Liver (tissue), 9 donors: ENCODE measurements around the gene YIPF3. TPM values are rescaled to one million over a fixed set of nuclear protein-coding genes. Genes with fewer than 3 reads are reported as not detected.

Source experiments
- DNase-seq: peaks from one replicate; pipeline ENCODE4 v3.0.0-alpha.2; 2017; ENCODE audit warnings: low spot score
- H3K27ac ChIP-seq, 2 donors: one replicate each; pipeline ENCODE4 v1.7.0; 2013; ENCODE audit warnings: inconsistent platforms in 2 of 2, low read length in 2 of 2, control low read depth in 1 of 2, low read depth in 1 of 2, mild to moderate bottlenecking in 1 of 2
- H3K27me3 ChIP-seq, 4 donors: one replicate each; pipeline versions ENCODE4 v1.6.1 to v1.7.0; 2013; ENCODE audit warnings: low read length in 3 of 4, inconsistent platforms in 1 of 4, mild to moderate bottlenecking in 1 of 4, moderate library complexity in 1 of 4; ENCODE audit not compliant: control insufficient read depth in 4 of 4, insufficient read depth in 4 of 4
- H3K36me3 ChIP-seq, 4 donors: one replicate each; pipeline versions ENCODE4 v1.6.1 to v1.7.0; 2013; ENCODE audit warnings: low read length in 3 of 4, mild to moderate bottlenecking in 3 of 4, low read depth in 1 of 4, moderate library complexity in 1 of 4; ENCODE audit not compliant: control insufficient read depth in 4 of 4, insufficient read depth in 3 of 4
- H3K4me1 ChIP-seq, 4 donors: one replicate each; pipeline versions ENCODE4 v1.6.1 to v1.7.0; 2013; ENCODE audit warnings: low read length in 3 of 4, mild to moderate bottlenecking in 3 of 4, moderate library complexity in 1 of 4; ENCODE audit not compliant: control insufficient read depth in 4 of 4, insufficient read depth in 4 of 4
- H3K4me3 ChIP-seq, 3 donors: one replicate each; pipeline versions ENCODE4 v1.6.1 to v1.7.0; 2013; ENCODE audit warnings: low read length in 3 of 3, control low read depth in 1 of 3, low read depth in 1 of 3, mild to moderate bottlenecking in 1 of 3
- H3K9ac ChIP-seq, 2 donors: one replicate each; pipeline ENCODE4 v1.7.0; 2013; ENCODE audit warnings: low read length in 2 of 2, mild to moderate bottlenecking in 2 of 2, moderate library complexity in 2 of 2, control low read depth in 1 of 2, low read depth in 1 of 2
- H3K9me3 ChIP-seq, 4 donors: one replicate each; pipeline versions ENCODE4 v1.6.1 to v1.7.0; 2013; ENCODE audit warnings: low read length in 3 of 4; ENCODE audit not compliant: control insufficient read depth in 4 of 4
- EGR1 ChIP-seq, 2 donors: IDR thresholded peaks; 2 replicates each; pipeline ENCODE4 v1.6.1; 2016 to 2018; ENCODE audit warnings: antibody characterized with exemption in 2 of 2, low read depth in 2 of 2
- FOXA1 ChIP-seq: IDR thresholded peaks from 2 replicates; pipeline ENCODE4 v1.6.1; 2016; ENCODE audit warnings: antibody characterized with exemption
- FOXA2 ChIP-seq: IDR thresholded peaks from 2 replicates; pipeline ENCODE4 v1.6.1; 2016; ENCODE audit warnings: antibody characterized with exemption
- GABPA ChIP-seq, 2 donors: IDR thresholded peaks in 1 of 2; conservative IDR thresholded peaks in 1 of 2; 2 replicates each; pipeline ENCODE4 v1.6.1; 2016; ENCODE audit warnings: antibody characterized with exemption in 2 of 2, mild to moderate bottlenecking in 1 of 2, moderate library complexity in 1 of 2
- HNF4A ChIP-seq, 2 donors: conservative IDR thresholded peaks; 2 replicates each; pipeline ENCODE4 v1.6.1; 2016; ENCODE audit warnings: antibody characterized with exemption in 2 of 2, mild to moderate bottlenecking in 2 of 2
- HNF4G ChIP-seq: IDR thresholded peaks from 2 replicates; pipeline ENCODE4 v1.6.1; 2016; ENCODE audit warnings: antibody characterized with exemption
- JUND ChIP-seq, 2 donors: IDR thresholded peaks; 2 replicates each; pipeline ENCODE4 v1.6.1; 2016; ENCODE audit warnings: antibody characterized with exemption in 2 of 2
- MAX ChIP-seq: IDR thresholded peaks from 2 replicates; pipeline ENCODE4 v1.6.1; 2016; ENCODE audit warnings: antibody characterized with exemption
- NR2F2 ChIP-seq: IDR thresholded peaks from 2 replicates; pipeline ENCODE4 v1.6.1; 2016; ENCODE audit warnings: antibody characterized with exemption
- RAD21 ChIP-seq, 2 donors: IDR thresholded peaks; 2 replicates each; pipeline ENCODE4 v1.6.1; 2016; ENCODE audit warnings: antibody characterized with exemption in 2 of 2, mild to moderate bottlenecking in 2 of 2
- RXRA ChIP-seq, 2 donors: IDR thresholded peaks; 2 replicates each; pipeline ENCODE4 v1.6.1; 2017 to 2018; ENCODE audit warnings: antibody characterized with exemption in 2 of 2, mild to moderate bottlenecking in 1 of 2
- SP1 ChIP-seq: IDR thresholded peaks from 2 replicates; pipeline ENCODE4 v1.6.1; 2018; ENCODE audit warnings: antibody characterized with exemption, mild to moderate bottlenecking
- TAF1 ChIP-seq: conservative IDR thresholded peaks from 2 replicates; pipeline ENCODE4 v1.6.1; 2016; ENCODE audit warnings: antibody characterized with exemption, mild to moderate bottlenecking
- YY1 ChIP-seq: IDR thresholded peaks from 2 replicates; pipeline ENCODE4 v1.6.1; 2016; ENCODE audit warnings: antibody characterized with exemption, mild to moderate bottlenecking
- ZBTB33 ChIP-seq: IDR thresholded peaks from 2 replicates; pipeline ENCODE4 v1.6.1; 2016; ENCODE audit warnings: antibody characterized with exemption
- WGBS: extraction: QIAGEN DNeasy Blood & Tissue Kit; methylation state at CpG from one replicate; pipeline ENCODE4 v1.1.7; 2013; 5-methylcytosine and 5-hydroxymethylcytosine counted together
- polyA plus RNA-seq, 2 donors: library from polyadenylated mRNA; stranded (reverse) in 1 of 2; unstranded in 1 of 2; fragments of 200-250 nt in 1 of 2; fragments of >200 nt in 1 of 2; fragmentation: Nextera tagmentation in 1 of 2; extraction: Ambion mirVana in 1 of 2; gene quantifications; one replicate each; pipeline versions ENCODE4 v1.2.1 to v1.2.3, GENCODE V29; 2013 to 2015
- total RNA-seq, 2 donors: library from RNA; depleted of rRNA; stranded (reverse); fragments of >200 nt; gene quantifications; one replicate each; pipeline ENCODE4 v1.2.3, GENCODE V29; 2014
- TF ChIP-seq, protein P1 (sequence below): IDR thresholded peaks from 2 replicates; pipeline ENCODE4 v1.6.1; 2016; ENCODE audit warnings: antibody characterized with exemption, mild to moderate bottlenecking
- TF ChIP-seq, protein P2 (sequence below): fragments of 150-350 bp; IDR thresholded peaks from 2 replicates; pipeline ENCODE4 v1.5.1; 2017; ENCODE audit warnings: improper control_type of control experiment, low read depth, low read length; ENCODE audit not compliant: missing input control
- TF ChIP-seq, protein P3 (sequence below): IDR thresholded peaks from 2 replicates; pipeline ENCODE4 v1.6.1; 2016; ENCODE audit warnings: antibody characterized with exemption
- donor health status: healthy.
- donor health status: healthy.
- donor health status: healthy.
- donor health status: healthy.
- donor health status: healthy.

The YIPF3 gene
- total and polyA plus RNA-seq, 4 donors: 43.8 to 91.9 (median 61.6) TPM

DNA sequence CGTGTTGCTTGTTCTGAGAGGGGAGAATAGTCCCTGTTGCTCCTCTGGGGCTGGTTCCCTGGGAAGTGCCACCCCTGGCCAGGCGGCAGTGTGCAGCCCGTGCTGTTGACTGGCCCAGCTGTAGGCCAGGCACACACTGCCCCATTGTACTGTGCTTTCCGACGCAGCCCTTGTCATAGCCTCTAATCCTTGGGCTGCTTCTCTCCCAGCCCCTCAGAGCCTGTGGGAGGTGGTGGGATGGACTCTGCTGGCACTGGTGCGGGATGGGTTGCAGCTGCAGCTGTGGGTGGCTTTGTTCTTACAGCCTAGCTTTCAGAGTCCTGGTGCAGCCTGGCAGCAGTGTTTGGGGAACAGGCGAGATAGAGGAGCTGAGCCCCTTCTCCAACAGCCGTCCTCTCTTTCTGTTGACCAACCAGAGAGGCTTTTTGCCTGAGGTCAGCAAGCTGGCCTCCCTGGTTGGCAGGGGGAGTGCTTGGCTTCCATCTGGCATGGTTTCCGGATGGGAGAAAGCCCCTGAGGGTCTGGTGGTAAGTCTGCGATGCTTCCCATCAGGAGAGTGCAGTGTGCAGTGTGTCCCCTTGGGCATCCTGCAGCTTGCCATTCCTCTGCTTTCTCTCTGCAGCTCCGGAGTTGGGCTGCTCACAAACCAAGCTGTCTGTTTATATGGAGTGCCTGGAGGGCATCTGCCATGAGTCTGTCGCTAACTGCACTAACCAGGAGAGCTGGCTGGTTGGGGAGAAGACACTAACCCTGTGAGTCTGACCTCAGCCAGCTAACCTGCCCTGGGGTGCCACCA lies 27.3 kb downstream of the YIPF3 start:
- DNase-seq: no peak
- Histone ChIP-seq H3K9me3 (no peaks in the 10 kb centered on the region), H3K27me3 (no peaks in the 10 kb centered on the region), H3K4me1 (peaks cover 10 to 26% (median 21%) of the 10 kb centered on the region in 4 donors), H3K9ac (no peak overlapping the region), H3K27ac (peak overlapping the region in 1 of 2 donors; percentile 44), H3K4me3 (no peak overlapping the region), H3K36me3 (peaks cover 0 to 2% (median 0%) of the 10 kb centered on the region in 4 donors)
- WGBS: 96% methylated on average over 12 of the region's 12 CpGs
- TF ChIP-seq SP1 (no peak), GABPA (IDR thresholded peaks at IDR 0.05 in 1 of 2, conservative IDR thresholded peaks at IDR 0.05 in 1 of 2) (no peak), EGR1 (IDR thresholded peaks at IDR 0.05; ENCODE audit: low read depth in 2 of 2) (no peak)

GRCh38 chr6:43488667-43489276 lies 28.0 kb downstream of the YIPF3 start:
- DNase-seq: no peak
- H3K27me3 ChIP-seq: no peaks in the 10 kb centered on the region
- no peaks in the 10 kb centered on the region for H3K9me3 ChIP-seq
- no peak overlapping the region for H3K4me3 ChIP-seq
- no peak overlapping the region for H3K9ac ChIP-seq
- 82% methylated on average over 4 of the region's 4 CpGs for WGBS
- no peak overlapping the region for H3K27ac ChIP-seq
- peaks cover 10 to 20% (median 15%) of the 10 kb centered on the region in 4 donors for H3K4me1 ChIP-seq
- TF ChIP-seq GABPA (IDR thresholded peaks at IDR 0.05 in 1 of 2, conservative IDR thresholded peaks at IDR 0.05 in 1 of 2): no peak
- no peak for TF ChIP-seq TAF1
- H3K36me3 ChIP-seq: peaks cover 0 to 2% (median 0%) of the 10 kb centered on the region in 4 donors

GRCh38 chr6:43481591-43482236 lies 35.0 kb downstream of the YIPF3 start:
- no peak overlapping the region for H3K27ac ChIP-seq
- no peak for DNase-seq
- no peak overlapping the region for H3K9ac ChIP-seq
- H3K4me3 ChIP-seq: no peak overlapping the region
- H3K4me1 ChIP-seq: peaks cover 7 to 29% (median 17%) of the 10 kb centered on the region in 4 donors
- H3K9me3 ChIP-seq: no peaks in the 10 kb centered on the region
- peaks cover 0 to 2% (median 0%) of the 10 kb centered on the region in 4 donors for H3K36me3 ChIP-seq
- no peak for TF ChIP-seq EGR1 (IDR thresholded peaks at IDR 0.05; ENCODE audit: low read depth in 2 of 2)
- no peak for TF ChIP-seq TAF1
- peak; percentile 12 for TF ChIP-seq YY1
- TF ChIP-seq SP1: peak; percentile 39
- TF ChIP-seq FOXA1: no peak
- no peak for TF ChIP-seq NR2F2
- TF ChIP-seq FOXA2: no peak
- TF ChIP-seq, protein P1, sequence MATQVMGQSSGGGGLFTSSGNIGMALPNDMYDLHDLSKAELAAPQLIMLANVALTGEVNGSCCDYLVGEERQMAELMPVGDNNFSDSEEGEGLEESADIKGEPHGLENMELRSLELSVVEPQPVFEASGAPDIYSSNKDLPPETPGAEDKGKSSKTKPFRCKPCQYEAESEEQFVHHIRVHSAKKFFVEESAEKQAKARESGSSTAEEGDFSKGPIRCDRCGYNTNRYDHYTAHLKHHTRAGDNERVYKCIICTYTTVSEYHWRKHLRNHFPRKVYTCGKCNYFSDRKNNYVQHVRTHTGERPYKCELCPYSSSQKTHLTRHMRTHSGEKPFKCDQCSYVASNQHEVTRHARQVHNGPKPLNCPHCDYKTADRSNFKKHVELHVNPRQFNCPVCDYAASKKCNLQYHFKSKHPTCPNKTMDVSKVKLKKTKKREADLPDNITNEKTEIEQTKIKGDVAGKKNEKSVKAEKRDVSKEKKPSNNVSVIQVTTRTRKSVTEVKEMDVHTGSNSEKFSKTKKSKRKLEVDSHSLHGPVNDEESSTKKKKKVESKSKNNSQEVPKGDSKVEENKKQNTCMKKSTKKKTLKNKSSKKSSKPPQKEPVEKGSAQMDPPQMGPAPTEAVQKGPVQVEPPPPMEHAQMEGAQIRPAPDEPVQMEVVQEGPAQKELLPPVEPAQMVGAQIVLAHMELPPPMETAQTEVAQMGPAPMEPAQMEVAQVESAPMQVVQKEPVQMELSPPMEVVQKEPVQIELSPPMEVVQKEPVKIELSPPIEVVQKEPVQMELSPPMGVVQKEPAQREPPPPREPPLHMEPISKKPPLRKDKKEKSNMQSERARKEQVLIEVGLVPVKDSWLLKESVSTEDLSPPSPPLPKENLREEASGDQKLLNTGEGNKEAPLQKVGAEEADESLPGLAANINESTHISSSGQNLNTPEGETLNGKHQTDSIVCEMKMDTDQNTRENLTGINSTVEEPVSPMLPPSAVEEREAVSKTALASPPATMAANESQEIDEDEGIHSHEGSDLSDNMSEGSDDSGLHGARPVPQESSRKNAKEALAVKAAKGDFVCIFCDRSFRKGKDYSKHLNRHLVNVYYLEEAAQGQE: no peak
- no peak for TF ChIP-seq HNF4G
- TF ChIP-seq, protein P2, sequence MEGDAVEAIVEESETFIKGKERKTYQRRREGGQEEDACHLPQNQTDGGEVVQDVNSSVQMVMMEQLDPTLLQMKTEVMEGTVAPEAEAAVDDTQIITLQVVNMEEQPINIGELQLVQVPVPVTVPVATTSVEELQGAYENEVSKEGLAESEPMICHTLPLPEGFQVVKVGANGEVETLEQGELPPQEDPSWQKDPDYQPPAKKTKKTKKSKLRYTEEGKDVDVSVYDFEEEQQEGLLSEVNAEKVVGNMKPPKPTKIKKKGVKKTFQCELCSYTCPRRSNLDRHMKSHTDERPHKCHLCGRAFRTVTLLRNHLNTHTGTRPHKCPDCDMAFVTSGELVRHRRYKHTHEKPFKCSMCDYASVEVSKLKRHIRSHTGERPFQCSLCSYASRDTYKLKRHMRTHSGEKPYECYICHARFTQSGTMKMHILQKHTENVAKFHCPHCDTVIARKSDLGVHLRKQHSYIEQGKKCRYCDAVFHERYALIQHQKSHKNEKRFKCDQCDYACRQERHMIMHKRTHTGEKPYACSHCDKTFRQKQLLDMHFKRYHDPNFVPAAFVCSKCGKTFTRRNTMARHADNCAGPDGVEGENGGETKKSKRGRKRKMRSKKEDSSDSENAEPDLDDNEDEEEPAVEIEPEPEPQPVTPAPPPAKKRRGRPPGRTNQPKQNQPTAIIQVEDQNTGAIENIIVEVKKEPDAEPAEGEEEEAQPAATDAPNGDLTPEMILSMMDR: no peak
- no peak for TF ChIP-seq RAD21 (IDR thresholded peaks at IDR 0.05)
- peak; percentile 50 to 72 for TF ChIP-seq RXRA (IDR thresholded peaks at IDR 0.05)
- TF ChIP-seq, protein P3, sequence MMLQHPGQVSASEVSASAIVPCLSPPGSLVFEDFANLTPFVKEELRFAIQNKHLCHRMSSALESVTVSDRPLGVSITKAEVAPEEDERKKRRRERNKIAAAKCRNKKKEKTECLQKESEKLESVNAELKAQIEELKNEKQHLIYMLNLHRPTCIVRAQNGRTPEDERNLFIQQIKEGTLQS: no peak
- TF ChIP-seq ZBTB33: no peak
- TF ChIP-seq MAX: peak; percentile 32
- no peak for TF ChIP-seq GABPA (IDR thresholded peaks at IDR 0.05 in 1 of 2, conservative IDR thresholded peaks at IDR 0.05 in 1 of 2)
- peak; percentile 70 to 82 for TF ChIP-seq HNF4A (conservative IDR thresholded peaks at IDR 0.05)
- TF ChIP-seq JUND (IDR thresholded peaks at IDR 0.05): no peak
- no peaks in the 10 kb centered on the region for H3K27me3 ChIP-seq
- WGBS: 47% methylated on average over 11 of the region's 11 CpGs
